Measurements from ENCODE around the gene SNX1. TPM values are rescaled to one million over a fixed set of nuclear protein-coding genes. Genes with fewer than 3 reads are reported as not detected.
"Not testable (repeated sequence)": the region's sequence is repeated elsewhere in the genome, so short reads cannot be mapped to it uniquely, and the experiment has no call there.

Gene SNX1
- total and polyA plus RNA-seq, 2 experiments from 2014 or later: 36.5 to 36.9 TPM

GRCh38 chr15:64105113-64105704 lies 9.4 kb downstream of the SNX1 start:
- H3K36me3 ChIP-seq: no peaks in the 10 kb centered on the region
- H3K27me3 ChIP-seq: no peaks in the 10 kb centered on the region
- peak in 1 of 2 donors; percentile 89 for DNase-seq (ENCODE audit: low read depth in 1 of 2, low spot score in 1 of 2)
- TF ChIP-seq CTCF (IDR thresholded peaks at IDR 0.05; ENCODE audit: low read depth, low read length): no peak
- no peak overlapping the region for H3K4me3 ChIP-seq
- H3K9me3 ChIP-seq (ENCODE audit: low read depth): no peaks in the 10 kb centered on the region
- H3K27ac ChIP-seq: no peak overlapping the region
- H3K4me1 ChIP-seq (ENCODE audit: low read depth): no peaks in the 10 kb centered on the region

DNA sequence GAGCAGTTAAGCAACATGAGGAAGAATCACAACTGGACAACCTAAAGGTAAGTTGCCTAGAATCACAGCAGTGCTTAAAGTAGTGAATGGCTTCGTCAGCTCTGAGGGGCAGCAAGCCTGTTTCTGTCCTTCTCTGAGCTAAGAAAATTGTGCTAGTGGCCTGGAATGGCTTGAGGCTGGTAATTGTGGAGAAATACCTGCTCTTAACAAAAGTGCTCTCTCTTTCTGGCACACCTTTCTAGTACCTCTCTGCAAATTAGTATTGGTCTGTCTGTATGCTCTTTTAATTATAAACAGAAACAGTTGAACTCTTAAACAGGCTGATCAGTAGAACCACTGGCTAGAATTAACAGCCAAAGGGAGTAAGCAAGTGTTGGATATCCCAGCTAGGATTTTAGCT lies 11.6 kb downstream of the SNX1 start:
- Histone ChIP-seq H3K36me3 (no peaks in the 10 kb centered on the region), H3K9me3 (ENCODE audit: low read depth) (no peaks in the 10 kb centered on the region)
- TF ChIP-seq CTCF (IDR thresholded peaks at IDR 0.05; ENCODE audit: low read depth, low read length): no peak

DNA sequence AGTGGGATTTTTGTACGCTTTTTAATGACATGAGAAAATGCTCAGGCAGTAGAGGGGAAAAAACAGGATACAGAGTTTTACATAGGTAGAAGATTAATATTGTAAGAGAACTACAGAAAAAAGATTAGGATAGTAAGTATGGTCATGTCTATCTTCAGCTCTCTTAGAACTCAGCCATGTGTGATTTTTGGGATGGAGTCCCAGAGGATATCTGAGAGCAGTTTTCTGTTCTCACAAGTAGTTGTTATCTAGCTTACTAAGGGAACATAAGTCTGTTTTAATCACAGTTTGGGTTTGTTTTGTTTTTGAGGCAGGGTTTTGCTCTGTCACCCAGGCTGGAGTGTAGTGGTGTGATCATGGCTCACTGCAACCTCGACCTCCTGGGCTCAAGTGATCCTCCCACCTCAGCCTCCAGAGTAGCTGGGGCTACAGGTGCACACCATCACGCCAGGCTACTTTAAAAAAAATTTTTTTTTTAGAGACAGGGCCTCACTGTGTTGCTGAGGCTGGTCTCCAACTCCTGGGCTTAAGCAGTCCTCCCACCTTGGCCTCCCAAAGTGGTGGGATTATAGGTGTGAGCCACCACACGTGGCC lies 14.4 kb downstream of the SNX1 start:
- not testable (repeated sequence) for H3K9me3 ChIP-seq (ENCODE audit: low read depth); H3K27me3 ChIP-seq; DNase-seq (ENCODE audit: low read depth in 1 of 2, low spot score in 1 of 2); H3K27ac ChIP-seq; H3K4me1 ChIP-seq (ENCODE audit: low read depth); H3K4me3 ChIP-seq
- H3K36me3 ChIP-seq: peaks cover 14% of the 10 kb centered on the region

More for the DNA sequence above, 11.6 kb downstream of the SNX1 start:
- H3K27me3 ChIP-seq: no peaks in the 10 kb centered on the region
- H3K27ac ChIP-seq: no peak overlapping the region
- DNase-seq (ENCODE audit: low read depth in 1 of 2, low spot score in 1 of 2): no peak
- no peaks in the 10 kb centered on the region for H3K4me1 ChIP-seq (ENCODE audit: low read depth)
- H3K4me3 ChIP-seq: no peak overlapping the region

DNA sequence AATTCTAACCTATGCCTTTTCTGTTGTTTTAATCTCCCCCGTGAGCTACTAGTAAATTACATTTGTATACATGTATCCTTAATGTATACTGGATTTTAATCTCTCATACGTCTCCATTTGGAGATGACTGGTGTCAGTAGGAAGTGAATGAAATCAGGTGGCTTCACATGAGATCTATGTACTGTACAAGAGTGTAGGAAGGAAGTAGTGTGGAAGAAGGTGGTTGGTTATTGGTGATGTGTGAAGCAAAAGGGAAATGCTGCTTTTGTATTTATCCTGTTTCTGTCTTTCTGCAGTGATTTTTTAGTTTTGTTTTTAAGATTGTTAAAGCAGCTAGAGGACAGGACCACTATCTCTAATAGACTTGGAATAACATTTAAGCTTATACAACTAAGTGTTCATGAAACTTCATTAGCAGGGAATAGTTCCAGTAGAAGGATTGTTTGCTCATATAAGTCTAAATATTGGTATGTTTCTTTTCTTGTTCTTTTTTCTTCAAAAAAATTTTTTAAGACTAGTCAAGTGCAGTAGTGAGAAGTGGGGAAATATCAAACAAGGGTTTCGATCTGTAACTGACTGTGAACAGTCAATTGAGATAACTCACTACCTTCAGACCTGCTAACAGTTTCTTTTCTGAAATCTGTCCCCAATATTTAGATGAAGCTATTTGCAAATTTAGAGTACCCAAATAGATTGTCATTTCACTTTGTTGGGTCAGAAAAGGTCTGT lies 15.3 kb downstream of the SNX1 start:
- no peak overlapping the region for H3K4me3 ChIP-seq
- no peak for TF ChIP-seq CTCF (IDR thresholded peaks at IDR 0.05; ENCODE audit: low read depth, low read length)
- no peaks in the 10 kb centered on the region for H3K9me3 ChIP-seq (ENCODE audit: low read depth)
- H3K27ac ChIP-seq: no peak overlapping the region
- no peak for DNase-seq (ENCODE audit: low read depth in 1 of 2, low spot score in 1 of 2)
- no peaks in the 10 kb centered on the region for H3K27me3 ChIP-seq
- H3K4me1 ChIP-seq (ENCODE audit: low read depth): no peaks in the 10 kb centered on the region
- peaks cover 18% of the 10 kb centered on the region for H3K36me3 ChIP-seq

DNA sequence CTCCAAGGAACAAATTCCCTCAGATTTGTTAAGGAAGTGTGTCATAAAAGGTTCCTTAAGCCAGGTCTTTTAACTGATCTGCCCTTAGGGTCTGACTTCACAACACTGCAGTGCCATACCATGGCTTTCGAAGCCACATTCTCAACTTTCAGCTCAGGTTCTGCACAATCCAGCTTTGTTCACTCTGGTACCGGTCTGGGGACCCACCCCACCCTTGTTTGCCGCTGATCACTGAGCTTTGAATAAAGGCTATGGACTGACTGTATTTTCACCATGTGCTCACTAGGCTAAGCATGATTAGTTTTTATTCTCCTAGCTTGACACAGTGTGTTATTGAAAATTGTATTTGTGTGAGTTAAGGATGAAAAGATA lies 15.9 kb downstream of the SNX1 start:
- no peak for TF ChIP-seq CTCF (IDR thresholded peaks at IDR 0.05; ENCODE audit: low read depth, low read length)
- Histone ChIP-seq H3K27me3 (no peaks in the 10 kb centered on the region), H3K4me1 (ENCODE audit: low read depth) (no peaks in the 10 kb centered on the region), H3K4me3 (no peak overlapping the region), H3K36me3 (peaks cover 21% of the 10 kb centered on the region), H3K27ac (no peak overlapping the region), H3K9me3 (ENCODE audit: low read depth) (no peaks in the 10 kb centered on the region)
- DNase-seq (ENCODE audit: low read depth in 1 of 2, low spot score in 1 of 2): no peak

All from cardiac muscle cell (in vitro differentiated cells and primary cell).